ENCODE results near the gene HERC6. TPM values are rescaled to one million over a fixed set of nuclear protein-coding genes. Genes with fewer than 3 reads are reported as not detected.
A peak's percentile ranks its signal among the peaks of the same experiment; 100 is the strongest.
"Not testable (repeated sequence)": the region's sequence is repeated elsewhere in the genome, so short reads cannot be mapped to it uniquely, and the experiment has no call there.

HERC6 gene
- 10.2 TPM for polyA plus RNA-seq

GRCh38 chr4:88378691-88379559 lies at the start of gene HERC6:
Gene HERC6 (plus strand): TSS chr4:88378852. CDS start chr4:88378922, 70 bp downstream.
- H3K4me1 Mint-ChIP-seq: peaks cover 24 to 33% (median 25%) of the 10 kb centered on the region in 3 donors

DNA sequence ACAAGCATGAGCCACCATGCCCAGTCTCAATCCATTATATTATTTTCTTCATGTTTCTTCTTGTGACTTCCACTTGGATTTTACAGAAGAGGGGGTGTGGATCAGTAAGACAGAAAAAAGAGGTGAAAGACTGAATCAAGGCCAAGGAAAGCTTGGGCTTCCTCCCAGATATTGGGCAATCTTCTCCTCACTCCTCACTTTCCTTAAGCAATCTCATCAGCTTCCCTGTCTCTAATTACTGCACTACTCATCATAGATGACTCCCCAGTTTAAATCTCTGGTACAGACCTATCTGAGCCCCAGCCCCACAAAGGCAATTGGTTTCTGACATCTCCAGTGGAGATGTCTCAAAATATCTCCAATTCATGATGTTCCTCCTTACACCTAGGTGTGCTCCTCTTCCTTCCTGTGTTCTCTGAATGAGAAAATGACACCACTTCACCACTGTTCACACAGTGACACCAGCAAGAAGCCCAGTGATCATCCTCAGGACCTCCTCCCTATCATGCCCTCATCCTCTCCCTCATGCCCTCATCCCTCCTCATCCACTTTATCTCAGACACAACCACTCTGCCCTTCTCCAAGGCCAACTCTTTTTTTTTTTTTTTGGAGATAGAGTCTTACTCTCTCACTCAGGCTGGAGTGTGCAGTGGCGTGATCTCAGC lies 44.8 kb upstream of the HERC6 start:
- Mint-ChIP-seq H3K36me3 (no peaks in the 10 kb centered on the region), H3K4me1 (peaks cover 0 to 14% (median 6%) of the 10 kb centered on the region in 3 donors), H3K4me3 (peak overlapping the region in 1 of 4 donors; percentile 44), H3K27me3 (peaks cover 2% of the 10 kb centered on the region), H3K27ac (no peak overlapping the region), H3K9me3 (no peaks in the 10 kb centered on the region)

More at GRCh38 chr4:88378691-88379559, at the start of gene HERC6:
- Mint-ChIP-seq H3K9me3 (no peaks in the 10 kb centered on the region), H3K27ac (peak within 1 kb of the TSS; percentile 69 to 95 (median 91)), H3K4me3 (peak within 1 kb of the TSS; percentile 91 to 97 (median 96)), H3K36me3 (peaks cover 6% of the 10 kb centered on the region), H3K27me3 (no peaks in the 10 kb centered on the region)

DNA sequence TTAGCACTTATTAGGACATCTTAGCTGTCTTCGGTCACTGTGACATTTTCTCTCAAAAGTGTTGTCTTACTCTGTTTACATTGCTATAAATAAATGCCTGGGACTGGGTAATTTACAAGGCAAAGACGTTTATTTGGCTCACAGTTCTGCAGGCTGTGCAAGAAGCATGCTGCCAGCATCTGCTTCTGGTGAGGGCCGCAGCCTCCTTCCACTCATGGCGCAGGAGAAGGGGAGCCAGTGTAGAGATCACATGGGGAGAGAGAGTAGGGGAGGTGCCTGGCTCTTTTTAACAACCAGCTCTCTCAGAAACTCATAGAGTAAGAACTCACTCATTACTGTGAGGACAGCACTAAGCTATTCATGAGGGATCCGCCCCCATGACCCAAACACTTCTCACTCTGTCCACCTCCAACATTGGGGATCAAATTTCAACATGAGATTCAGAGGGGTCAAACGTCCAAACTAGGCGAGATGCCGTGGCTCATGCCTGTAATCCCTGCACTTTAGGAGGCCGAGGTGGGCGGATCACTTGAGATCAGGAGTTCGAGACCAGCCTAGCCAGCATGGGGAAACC lies 43.5 kb upstream of the HERC6 start:
- Mint-ChIP-seq H3K27me3 (peaks cover 2% of the 10 kb centered on the region), H3K4me1 (peaks cover 0 to 14% (median 6%) of the 10 kb centered on the region in 3 donors), H3K9me3 (no peaks in the 10 kb centered on the region), H3K4me3 (no peak overlapping the region), H3K27ac (no peak overlapping the region), H3K36me3 (no peaks in the 10 kb centered on the region)

GRCh38 chr4:88341227-88342192 lies 37.1 kb upstream of the HERC6 start:
- Mint-ChIP-seq H3K9me3 (no peaks in the 10 kb centered on the region), H3K4me1 (no peaks in the 10 kb centered on the region), H3K36me3 (peaks cover 1% of the 10 kb centered on the region), H3K4me3 (no peak overlapping the region), H3K27ac (peak overlapping the region in 1 of 3 donors; percentile 8), H3K27me3 (no peaks in the 10 kb centered on the region)

DNA sequence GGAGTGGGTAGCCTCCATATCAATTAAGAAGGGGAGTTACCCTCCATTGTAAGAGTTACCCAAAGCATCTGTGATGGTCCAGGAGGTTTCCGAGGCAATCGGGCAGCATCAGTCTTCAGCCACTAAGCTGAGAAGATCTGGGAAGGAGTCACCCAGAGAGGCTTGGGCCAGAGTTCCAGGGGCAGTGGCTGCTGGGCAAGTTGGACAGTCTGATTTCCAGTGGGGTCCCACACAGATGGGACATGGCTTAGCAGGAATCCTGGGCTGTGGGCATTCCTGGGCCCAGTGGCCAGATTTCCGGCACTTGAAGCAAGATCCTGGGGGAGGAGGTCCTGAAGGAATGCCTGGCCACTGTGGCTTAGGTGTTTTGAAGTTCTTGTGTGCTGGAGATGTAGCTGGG lies 31.8 kb upstream of the HERC6 start:
- H3K27ac Mint-ChIP-seq, H3K9me3 Mint-ChIP-seq, H3K4me3 Mint-ChIP-seq, H3K36me3 Mint-ChIP-seq, H3K27me3 Mint-ChIP-seq, H3K4me1 Mint-ChIP-seq: not testable (repeated sequence)

GRCh38 chr4:88348761-88349160 lies 29.9 kb upstream of the HERC6 start:
- not testable (repeated sequence) for H3K27ac Mint-ChIP-seq, H3K4me1 Mint-ChIP-seq, H3K27me3 Mint-ChIP-seq, H3K36me3 Mint-ChIP-seq, H3K4me3 Mint-ChIP-seq
- H3K9me3 Mint-ChIP-seq: peaks cover 0 to 15% (median 6%) of the 10 kb centered on the region in 3 donors

DNA sequence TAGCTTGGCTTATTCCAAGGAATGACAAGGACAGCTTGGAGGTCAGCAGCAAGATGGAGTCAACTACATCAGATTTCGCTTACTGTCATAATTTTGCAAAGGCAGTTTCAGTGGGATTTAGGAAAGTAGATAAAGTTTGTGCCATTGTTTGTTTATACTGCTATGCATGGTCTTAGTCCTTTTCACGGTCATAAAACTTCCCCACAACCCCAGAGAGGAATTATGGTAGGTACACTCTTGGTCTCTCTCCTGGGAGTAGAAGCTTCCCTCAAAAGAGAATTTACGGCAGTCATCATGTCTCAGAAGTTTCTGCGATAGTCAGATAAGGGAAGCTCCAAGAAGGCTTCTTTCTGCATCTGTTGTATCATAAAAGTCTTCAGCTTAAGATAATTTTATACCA lies 27.9 kb upstream of the HERC6 start:
- H3K4me3 Mint-ChIP-seq: no peak overlapping the region
- H3K27ac Mint-ChIP-seq: no peak overlapping the region
- H3K36me3 Mint-ChIP-seq: no peaks in the 10 kb centered on the region
- H3K27me3 Mint-ChIP-seq: peaks cover 3% of the 10 kb centered on the region
- H3K4me1 Mint-ChIP-seq: no peaks in the 10 kb centered on the region
- peaks cover 0 to 15% (median 6%) of the 10 kb centered on the region in 3 donors for H3K9me3 Mint-ChIP-seq

GRCh38 chr4:88352062-88352740 lies 26.5 kb upstream of the HERC6 start:
- Mint-ChIP-seq H3K9me3 (peaks cover 0 to 15% (median 6%) of the 10 kb centered on the region in 3 donors), H3K27me3 (peaks cover 3% of the 10 kb centered on the region), H3K4me3 (no peak overlapping the region), H3K27ac (no peak overlapping the region), H3K4me1 (no peaks in the 10 kb centered on the region), H3K36me3 (no peaks in the 10 kb centered on the region)

- Mint-ChIP-seq H3K9me3 (peaks cover 0 to 15% (median 6%) of the 10 kb centered on the region in 3 donors), H3K4me3 (no peak overlapping the region), H3K4me1 (no peaks in the 10 kb centered on the region), H3K36me3 (no peaks in the 10 kb centered on the region), H3K27me3 (peaks cover 3% of the 10 kb centered on the region), H3K27ac (no peak overlapping the region)
Observed at GRCh38 chr4:88353324-88353723, 25.3 kb upstream of the HERC6 start.

GRCh38 chr4:88356771-88357170 lies 21.9 kb upstream of the HERC6 start:
- Mint-ChIP-seq H3K27ac (no peak overlapping the region), H3K4me1 (no peaks in the 10 kb centered on the region), H3K9me3 (peaks cover 0 to 20% (median 4%) of the 10 kb centered on the region in 3 donors), H3K27me3 (no peaks in the 10 kb centered on the region), H3K36me3 (no peaks in the 10 kb centered on the region), H3K4me3 (no peak overlapping the region)

DNA sequence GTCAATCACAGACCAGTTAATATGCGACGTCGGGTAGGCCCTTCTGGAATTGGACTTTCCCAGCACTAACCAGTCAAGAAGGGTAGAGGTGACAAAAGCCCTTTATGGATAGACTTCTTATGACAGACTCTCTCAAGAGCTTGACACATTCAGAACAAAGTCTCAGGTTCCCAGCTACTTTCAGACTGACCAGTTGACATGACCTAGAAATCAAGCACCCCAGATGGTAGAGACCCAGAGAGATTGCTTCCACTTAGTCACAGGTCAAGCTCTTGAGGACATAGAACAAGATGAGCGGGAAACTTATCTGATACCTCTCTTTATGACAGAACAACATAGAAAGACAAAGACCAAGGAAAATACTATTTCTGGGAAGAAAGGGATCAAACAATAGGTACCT lies 21.4 kb upstream of the HERC6 start:
- H3K27me3 Mint-ChIP-seq: no peaks in the 10 kb centered on the region
- H3K27ac Mint-ChIP-seq: no peak overlapping the region

GRCh38 chr4:88359558-88359957 lies 19.1 kb upstream of the HERC6 start:
- Mint-ChIP-seq H3K36me3 (no peaks in the 10 kb centered on the region), H3K4me3 (no peak overlapping the region), H3K9me3 (peaks cover 0 to 12% (median 2%) of the 10 kb centered on the region in 3 donors), H3K4me1 (no peaks in the 10 kb centered on the region), H3K27ac (no peak overlapping the region), H3K27me3 (peaks cover 1% of the 10 kb centered on the region)

More for the DNA sequence above, 21.4 kb upstream of the HERC6 start:
- Mint-ChIP-seq H3K36me3 (no peaks in the 10 kb centered on the region), H3K4me3 (no peak overlapping the region), H3K4me1 (no peaks in the 10 kb centered on the region), H3K9me3 (peaks cover 0 to 15% (median 4%) of the 10 kb centered on the region in 3 donors)

DNA sequence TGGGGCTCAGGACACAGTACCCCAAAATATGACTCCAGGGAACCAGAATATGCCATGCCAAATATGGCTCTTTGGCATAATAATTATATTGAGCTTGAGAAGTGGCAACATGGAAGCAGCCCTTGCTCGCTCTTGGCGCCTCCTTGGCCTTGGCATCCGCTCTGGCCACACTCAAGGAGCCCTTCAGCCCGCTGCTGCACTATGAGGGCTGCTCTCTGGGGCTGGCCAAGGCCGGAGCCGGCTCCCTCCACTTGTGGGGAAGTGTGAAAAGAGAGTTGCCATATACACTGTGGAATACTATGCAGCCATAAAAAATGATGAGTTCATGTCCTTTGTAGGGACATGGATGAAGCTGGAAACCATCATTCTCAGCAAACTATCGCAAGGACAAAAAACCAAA lies 18.4 kb upstream of the HERC6 start:
- Mint-ChIP-seq H3K4me3 (no peak overlapping the region), H3K9me3 (peaks cover 0 to 12% (median 3%) of the 10 kb centered on the region in 3 donors), H3K27ac (peak overlapping the region in 1 of 3 donors; percentile 50), H3K27me3 (peaks cover 1% of the 10 kb centered on the region), H3K36me3 (no peaks in the 10 kb centered on the region), H3K4me1 (no peaks in the 10 kb centered on the region)

DNA sequence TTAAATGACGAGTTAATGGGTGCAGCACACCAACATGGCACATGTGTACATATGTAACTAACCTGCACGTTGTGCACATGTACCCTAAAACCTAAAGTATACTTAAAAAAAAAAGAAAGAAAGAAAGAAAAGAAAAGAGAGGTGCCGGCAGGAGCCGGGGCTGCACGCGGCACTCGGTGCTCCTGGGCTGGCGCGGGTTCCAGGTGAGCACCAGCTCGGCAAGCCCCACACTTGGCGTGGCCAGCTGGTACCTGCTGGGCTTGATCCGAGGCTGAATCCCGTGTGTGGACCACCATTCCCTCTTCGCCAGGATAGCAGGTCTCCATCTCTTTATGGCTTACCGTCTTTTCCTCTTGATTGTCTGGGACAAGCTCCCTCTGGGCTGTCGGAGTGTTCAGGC lies 17.9 kb upstream of the HERC6 start:
- no peak overlapping the region for H3K4me3 Mint-ChIP-seq
- H3K4me1 Mint-ChIP-seq: no peaks in the 10 kb centered on the region
- H3K27me3 Mint-ChIP-seq: peaks cover 1% of the 10 kb centered on the region
- H3K9me3 Mint-ChIP-seq: peaks cover 0 to 12% (median 3%) of the 10 kb centered on the region in 3 donors
- H3K36me3 Mint-ChIP-seq: no peaks in the 10 kb centered on the region
- H3K27ac Mint-ChIP-seq: no peak overlapping the region

Measured in IgD-negative memory B cell (primary cell).